ENCODE results near the gene LTBP1.
"Not testable (repeated sequence)": the region's sequence is repeated elsewhere in the genome, so short reads cannot be mapped to it uniquely, and the experiment has no call there.

Gene LTBP1

GRCh38 chr2:32969444-32970162 is 22.9 kb downstream of the LTBP1 start:
- H3K27me3 ChIP-seq (ENCODE audit: insufficient read depth, poor library complexity, severe bottlenecking), result no peaks in the 10 kb centered on the region
- H3K4me1 ChIP-seq (ENCODE audit: insufficient read depth, poor library complexity, severe bottlenecking), result no peaks in the 10 kb centered on the region
- TF ChIP-seq CTCF (IDR thresholded peaks at IDR 0.05; ENCODE audit: poor library complexity, severe bottlenecking), result no peak
- no peaks in the 10 kb centered on the region for H3K9me3 ChIP-seq (ENCODE audit: severe bottlenecking)
- H3K27ac ChIP-seq (ENCODE audit: poor library complexity, severe bottlenecking), result no peak overlapping the region
- H3K4me3 ChIP-seq (ENCODE audit: severe bottlenecking), result no peak overlapping the region
- ATAC-seq (ENCODE audit: low read depth), result no peak
- no peaks in the 10 kb centered on the region for H3K36me3 ChIP-seq (ENCODE audit: low read depth)
- no peak for DNase-seq (ENCODE audit: low spot score)

GRCh38 chr2:32973772-32974171 is 27.0 kb downstream of the LTBP1 start:
- H3K27ac ChIP-seq (ENCODE audit: poor library complexity, severe bottlenecking); H3K9me3 ChIP-seq (ENCODE audit: severe bottlenecking); H3K36me3 ChIP-seq (ENCODE audit: low read depth); DNase-seq (ENCODE audit: low spot score); H3K4me1 ChIP-seq (ENCODE audit: insufficient read depth, poor library complexity, severe bottlenecking); H3K27me3 ChIP-seq (ENCODE audit: insufficient read depth, poor library complexity, severe bottlenecking); H3K4me3 ChIP-seq (ENCODE audit: severe bottlenecking); ATAC-seq (ENCODE audit: low read depth): not testable (repeated sequence)

DNA sequence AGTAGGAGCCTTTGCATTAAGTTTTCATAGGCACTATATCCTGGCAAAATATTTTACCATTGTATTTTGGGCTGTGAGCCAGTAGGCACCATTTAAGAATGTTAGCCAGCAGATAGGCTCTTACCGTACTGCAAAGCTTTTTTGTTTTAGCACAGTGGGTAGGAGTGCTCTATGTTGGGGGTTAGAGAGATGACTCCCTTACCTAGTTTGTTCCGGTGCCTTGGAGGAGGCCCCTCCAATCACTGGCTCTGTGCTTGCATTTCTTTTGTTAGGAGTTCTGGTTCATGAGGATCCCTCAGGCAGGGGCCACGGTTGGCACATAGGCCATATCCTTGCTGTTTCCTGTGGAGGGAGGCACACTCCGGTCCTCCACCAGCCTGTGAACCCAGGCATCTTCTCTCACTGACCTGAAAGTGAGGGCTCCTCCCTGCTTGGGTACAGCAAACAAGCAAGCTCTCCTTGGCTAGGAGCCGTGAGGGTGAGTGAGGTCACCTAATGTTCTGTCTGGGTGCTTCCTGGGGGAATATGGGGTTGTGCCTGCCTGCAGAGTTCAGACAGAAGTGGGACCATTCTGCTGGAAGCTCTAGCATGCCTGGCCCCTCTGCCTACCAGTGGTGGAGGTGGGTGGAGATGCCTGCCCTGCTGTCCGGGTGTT is 29.8 kb downstream of the LTBP1 start:
- ATAC-seq (ENCODE audit: low read depth) (peak; percentile 8; the same call in 2 of the 3 replicates), DNase-seq (ENCODE audit: low spot score) (no peak)
- no peak overlapping the region for H3K4me3 ChIP-seq (ENCODE audit: severe bottlenecking)
- TF ChIP-seq CTCF (IDR thresholded peaks at IDR 0.05; ENCODE audit: poor library complexity, severe bottlenecking), result no peak
- no peak overlapping the region for H3K27ac ChIP-seq (ENCODE audit: poor library complexity, severe bottlenecking)
- H3K36me3 ChIP-seq (ENCODE audit: low read depth), result no peaks in the 10 kb centered on the region
- H3K9me3 ChIP-seq (ENCODE audit: severe bottlenecking), result no peaks in the 10 kb centered on the region
- H3K4me1 ChIP-seq (ENCODE audit: insufficient read depth, poor library complexity, severe bottlenecking), result peaks cover 3% of the 10 kb centered on the region
- no peaks in the 10 kb centered on the region for H3K27me3 ChIP-seq (ENCODE audit: insufficient read depth, poor library complexity, severe bottlenecking)

DNA sequence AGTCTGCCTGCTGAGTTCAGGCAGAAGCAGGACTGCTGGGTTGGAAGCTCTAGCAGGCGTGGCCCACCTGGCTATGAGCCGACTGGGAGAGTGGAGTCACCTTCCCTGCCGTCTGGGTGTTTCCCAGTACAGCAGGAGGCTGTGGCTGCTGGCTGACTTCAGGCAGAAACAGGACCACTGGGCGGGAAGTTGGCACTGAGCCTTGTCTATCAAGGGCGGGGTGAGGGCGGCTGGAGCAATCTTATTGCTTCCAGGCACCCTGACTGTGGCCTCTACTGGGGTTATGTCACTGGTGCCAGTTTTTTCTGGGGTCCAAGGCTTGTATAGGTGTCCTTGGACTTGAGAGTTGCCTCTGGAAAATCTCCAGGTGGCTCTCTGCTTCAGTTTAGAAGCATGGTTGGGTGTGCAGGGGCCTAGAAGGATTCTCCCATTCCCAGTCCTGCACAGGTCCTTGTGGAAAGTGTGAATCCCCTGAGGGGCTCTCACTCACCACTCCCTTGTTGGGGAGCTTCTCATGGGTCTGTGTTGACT is 30.5 kb downstream of the LTBP1 start:
- DNase-seq (ENCODE audit: low spot score), result peak; percentile 88
- Histone ChIP-seq H3K27me3 (ENCODE audit: insufficient read depth, poor library complexity, severe bottlenecking) (no peaks in the 10 kb centered on the region), H3K9me3 (ENCODE audit: severe bottlenecking) (no peaks in the 10 kb centered on the region), H3K4me1 (ENCODE audit: insufficient read depth, poor library complexity, severe bottlenecking) (peaks cover 3% of the 10 kb centered on the region), H3K4me3 (ENCODE audit: severe bottlenecking) (no peak overlapping the region), H3K27ac (ENCODE audit: poor library complexity, severe bottlenecking) (no peak overlapping the region), H3K36me3 (ENCODE audit: low read depth) (no peaks in the 10 kb centered on the region)
- TF ChIP-seq CTCF (IDR thresholded peaks at IDR 0.05; ENCODE audit: poor library complexity, severe bottlenecking), result no peak
- peak; percentile 100 for ATAC-seq (ENCODE audit: low read depth)

DNA sequence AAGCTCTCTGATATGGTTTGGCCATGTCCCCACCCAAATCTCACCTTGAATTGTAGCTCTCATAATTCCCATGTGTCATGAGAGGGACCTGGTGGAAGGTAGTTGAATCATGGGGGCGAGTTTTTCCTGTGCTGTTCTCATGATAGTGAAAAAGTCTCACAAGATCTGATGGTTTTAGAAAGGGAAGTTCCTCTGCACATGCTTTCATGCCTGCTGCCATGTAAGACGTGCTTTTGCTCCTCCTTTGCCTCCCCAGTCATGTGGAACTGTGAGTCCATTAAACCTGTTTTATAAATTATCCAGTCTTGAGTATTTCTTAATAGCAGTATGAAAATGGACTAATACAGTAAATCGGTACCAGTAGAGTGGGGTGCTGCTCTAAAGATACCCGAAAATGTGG is 34.9 kb downstream of the LTBP1 start:
- no peak for TF ChIP-seq CTCF (IDR thresholded peaks at IDR 0.05; ENCODE audit: poor library complexity, severe bottlenecking)
- no peak for DNase-seq (ENCODE audit: low spot score)
- Histone ChIP-seq H3K4me1 (ENCODE audit: insufficient read depth, poor library complexity, severe bottlenecking) (peaks cover 3% of the 10 kb centered on the region), H3K36me3 (ENCODE audit: low read depth) (no peaks in the 10 kb centered on the region), H3K27ac (ENCODE audit: poor library complexity, severe bottlenecking) (no peak overlapping the region), H3K9me3 (ENCODE audit: severe bottlenecking) (no peaks in the 10 kb centered on the region), H3K27me3 (ENCODE audit: insufficient read depth, poor library complexity, severe bottlenecking) (no peaks in the 10 kb centered on the region), H3K4me3 (ENCODE audit: severe bottlenecking) (no peak overlapping the region)
- ATAC-seq (ENCODE audit: low read depth), result no peak

- not testable (repeated sequence) for H3K36me3 ChIP-seq (ENCODE audit: low read depth); H3K4me1 ChIP-seq (ENCODE audit: insufficient read depth, poor library complexity, severe bottlenecking); H3K27ac ChIP-seq (ENCODE audit: poor library complexity, severe bottlenecking); H3K9me3 ChIP-seq (ENCODE audit: severe bottlenecking); DNase-seq (ENCODE audit: low spot score); ATAC-seq (ENCODE audit: low read depth); H3K27me3 ChIP-seq (ENCODE audit: insufficient read depth, poor library complexity, severe bottlenecking); H3K4me3 ChIP-seq (ENCODE audit: severe bottlenecking)
Observed at GRCh38 chr2:32983193-32983924, 36.6 kb downstream of the LTBP1 start.

Measured in RWPE2 (cell line).